HepG2 (cell line): ENCODE data around the gene MDP1. TPM values are rescaled to one million over a fixed set of nuclear protein-coding genes. Genes with fewer than 3 reads are reported as not detected.

Source experiments
- DPF2 ChIP-seq: sonication (generic); formaldehyde crosslinking; IDR thresholded peaks from 2 replicates; pipeline ENCODE4 v1.4.0; 2020; ENCODE audit warnings: mild to moderate bottlenecking, low read depth, missing genetic modification reagents, borderline replicate concordance
- FOXO1 ChIP-seq: sonication (generic); formaldehyde crosslinking; IDR thresholded peaks from 2 replicates; pipeline ENCODE4 v1.4.0; 2020; ENCODE audit warnings: missing genetic modification reagents
- MXI1 ChIP-seq: IDR thresholded peaks from 3 replicates; pipeline ENCODE4 v1.6.1; 2012; ENCODE audit warnings: low read depth, low read length, inconsistent platforms, borderline replicate concordance
- NFYC ChIP-seq: IDR thresholded peaks from 2 replicates; pipeline ENCODE4 v1.6.1; 2016; ENCODE audit warnings: missing genetic modification reagents, missing compliant biosample characterization
- NPAS2 ChIP-seq: sonication (generic); formaldehyde crosslinking; IDR thresholded peaks from 2 replicates; pipeline ENCODE4 v1.8.0; 2022; ENCODE audit warnings: mild to moderate bottlenecking, missing genetic modification reagents, borderline replicate concordance
- POLR2G ChIP-seq: fragments of 200-400 bp; formaldehyde crosslinking; IDR thresholded peaks from 2 replicates; pipeline ENCODE4 v1.6.1; 2018; ENCODE audit warnings: mild to moderate bottlenecking, low read depth, low read length, moderate library complexity
- RXRB ChIP-seq: IDR thresholded peaks from 2 replicates; pipeline ENCODE4 v1.6.1; 2016; ENCODE audit warnings: borderline replicate concordance, missing genetic modification reagents, missing compliant biosample characterization
- TAF1 ChIP-seq: sonication (generic); formaldehyde crosslinking; IDR thresholded peaks from 2 replicates; pipeline ENCODE4 v1.4.0; 2020; ENCODE audit warnings: missing genetic modification reagents
- TEAD2 ChIP-seq: sonication (generic); formaldehyde crosslinking; IDR thresholded peaks from 2 replicates; pipeline ENCODE4 v1.9.0; 2021; ENCODE audit warnings: missing genetic modification reagents
- TOE1 ChIP-seq: sonication (generic); formaldehyde crosslinking; IDR thresholded peaks from 2 replicates; pipeline ENCODE4 v1.4.0; 2020; ENCODE audit warnings: mild to moderate bottlenecking, missing genetic modification reagents
- YEATS2 ChIP-seq: sonication (generic); formaldehyde crosslinking; IDR thresholded peaks from 2 replicates; pipeline ENCODE4 v1.4.0; 2020; ENCODE audit warnings: missing genetic modification reagents, borderline replicate concordance
- ZBTB7A ChIP-seq: sonication (generic); formaldehyde crosslinking; IDR thresholded peaks from 2 replicates; pipeline ENCODE4 v1.8.0; 2022; ENCODE audit warnings: mild to moderate bottlenecking, missing genetic modification reagents
- ZFX ChIP-seq: sonication (generic); formaldehyde crosslinking; IDR thresholded peaks from 2 replicates; pipeline ENCODE4 v1.4.0; 2020; ENCODE audit warnings: mild to moderate bottlenecking, low read depth, missing genetic modification reagents, moderate library complexity
- ZKSCAN5 ChIP-seq: sonication (generic); formaldehyde crosslinking; IDR thresholded peaks from 2 replicates; pipeline ENCODE4 v1.5.1; 2020; ENCODE audit warnings: mild to moderate bottlenecking, missing genetic modification reagents
- ZNF101 ChIP-seq: sonication (generic); formaldehyde crosslinking; IDR thresholded peaks from 2 replicates; pipeline ENCODE4 v1.4.0; 2020; ENCODE audit warnings: mild to moderate bottlenecking, low read depth, missing genetic modification reagents, borderline replicate concordance
- ZNF234 ChIP-seq: sonication (generic); formaldehyde crosslinking; conservative IDR thresholded peaks from 2 replicates; pipeline ENCODE4 v1.5.1; 2020; ENCODE audit warnings: mild to moderate bottlenecking, missing genetic modification reagents
- ZNF605 ChIP-seq: sonication (generic); formaldehyde crosslinking; IDR thresholded peaks from 2 replicates; pipeline ENCODE4 v1.8.0; 2022; ENCODE audit warnings: mild to moderate bottlenecking, missing genetic modification reagents
- ZNF7 ChIP-seq: IDR thresholded peaks from 2 replicates; pipeline ENCODE4 v1.6.1; 2016; ENCODE audit warnings: missing biosample characterization, missing genetic modification reagents
- polyA plus RNA-seq, 8 experiments: library from polyadenylated mRNA; depleted of rRNA in 3 of 8; stranded (reverse) in 7 of 8; unstranded in 1 of 8; fragments of >200 nt; fragmentation: Illumina TruSeq in 4 of 8; extraction: Trizol in 4 of 8; gene quantifications; 2 replicates each; pipeline versions ENCODE4 v1.2.1 to v1.2.3, GENCODE V29; 2011 to 2016; ENCODE audit warnings: low read depth in 4 of 8, missing spikeins in 1 of 8, mixed read lengths in 1 of 8; ENCODE audit not compliant: insufficient read depth in 1 of 8
- total RNA-seq, 5 experiments: library from RNA; depleted of rRNA; stranded (reverse); fragments of >200 nt; fragmentation: Illumina TruSeq; extraction: Trizol; gene quantifications; 2 replicates each; pipeline ENCODE4 v1.2.3, GENCODE V29; 2016; ENCODE audit warnings: low read depth in 1 of 5
- TF ChIP-seq, protein P1 (sequence below): sonication (generic); formaldehyde crosslinking; conservative IDR thresholded peaks from 2 replicates; pipeline ENCODE4 v1.4.0; 2020; ENCODE audit warnings: mild to moderate bottlenecking, missing genetic modification reagents, moderate library complexity
- TF ChIP-seq, protein P2 (sequence below): sonication (generic); formaldehyde crosslinking; IDR thresholded peaks from 2 replicates; pipeline ENCODE4 v1.4.0; 2020; ENCODE audit warnings: low read depth, missing genetic modification reagents

MDP1 gene
- total and polyA plus RNA-seq, 2 of the 13 experiments (the other 11 are each of a cell fraction or from before 2014, with no cell fraction given), result 44.1 to 48.7 TPM

DNA sequence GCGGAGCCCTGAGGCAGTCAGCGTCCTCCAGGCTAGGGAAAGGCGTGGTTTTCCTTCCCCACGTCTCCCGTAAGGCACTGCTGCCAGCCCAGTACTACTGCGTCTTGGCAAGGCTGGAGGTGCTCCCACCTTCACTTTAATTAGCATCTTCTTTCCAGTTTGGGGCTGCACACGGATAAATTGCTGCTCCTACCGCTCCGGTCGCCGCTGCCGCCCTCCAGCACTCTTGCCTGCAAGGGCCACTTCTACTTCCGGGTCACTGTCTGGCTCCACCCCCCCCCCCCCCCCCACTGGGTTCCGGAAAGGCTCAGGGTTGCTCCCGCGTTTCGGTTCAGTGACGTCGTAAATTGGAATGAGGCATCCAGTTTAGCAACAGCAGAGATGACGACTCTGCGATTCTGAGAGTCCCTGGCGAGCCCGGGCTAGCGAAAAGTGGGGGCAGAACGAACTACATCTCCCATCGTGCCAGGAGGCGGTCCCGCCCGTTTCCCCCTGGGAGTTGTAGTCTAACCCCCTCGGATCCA is 16.3 kb upstream of the MDP1 start, which contains the start of gene NEDD8 (continued):
- peak; percentile 83 for TF ChIP-seq TAF1 (CRISPR knock-in tag)
- TF ChIP-seq MXI1, result peak; percentile 74; the same call in 1 of the 3 replicates
- TF ChIP-seq, protein P1, sequence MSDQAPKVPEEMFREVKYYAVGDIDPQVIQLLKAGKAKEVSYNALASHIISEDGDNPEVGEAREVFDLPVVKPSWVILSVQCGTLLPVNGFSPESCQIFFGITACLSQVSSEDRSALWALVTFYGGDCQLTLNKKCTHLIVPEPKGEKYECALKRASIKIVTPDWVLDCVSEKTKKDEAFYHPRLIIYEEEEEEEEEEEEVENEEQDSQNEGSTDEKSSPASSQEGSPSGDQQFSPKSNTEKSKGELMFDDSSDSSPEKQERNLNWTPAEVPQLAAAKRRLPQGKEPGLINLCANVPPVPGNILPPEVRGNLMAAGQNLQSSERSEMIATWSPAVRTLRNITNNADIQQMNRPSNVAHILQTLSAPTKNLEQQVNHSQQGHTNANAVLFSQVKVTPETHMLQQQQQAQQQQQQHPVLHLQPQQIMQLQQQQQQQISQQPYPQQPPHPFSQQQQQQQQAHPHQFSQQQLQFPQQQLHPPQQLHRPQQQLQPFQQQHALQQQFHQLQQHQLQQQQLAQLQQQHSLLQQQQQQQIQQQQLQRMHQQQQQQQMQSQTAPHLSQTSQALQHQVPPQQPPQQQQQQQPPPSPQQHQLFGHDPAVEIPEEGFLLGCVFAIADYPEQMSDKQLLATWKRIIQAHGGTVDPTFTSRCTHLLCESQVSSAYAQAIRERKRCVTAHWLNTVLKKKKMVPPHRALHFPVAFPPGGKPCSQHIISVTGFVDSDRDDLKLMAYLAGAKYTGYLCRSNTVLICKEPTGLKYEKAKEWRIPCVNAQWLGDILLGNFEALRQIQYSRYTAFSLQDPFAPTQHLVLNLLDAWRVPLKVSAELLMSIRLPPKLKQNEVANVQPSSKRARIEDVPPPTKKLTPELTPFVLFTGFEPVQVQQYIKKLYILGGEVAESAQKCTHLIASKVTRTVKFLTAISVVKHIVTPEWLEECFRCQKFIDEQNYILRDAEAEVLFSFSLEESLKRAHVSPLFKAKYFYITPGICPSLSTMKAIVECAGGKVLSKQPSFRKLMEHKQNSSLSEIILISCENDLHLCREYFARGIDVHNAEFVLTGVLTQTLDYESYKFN (CRISPR knock-in tag), result no peak
- TF ChIP-seq ZNF605 (CRISPR knock-in tag), result peak; percentile 100
- peak; percentile 78; the same call in 1 of the 2 replicates for TF ChIP-seq YEATS2 (CRISPR knock-in tag)
- no peak; the same call in 1 of the 2 replicates for TF ChIP-seq RXRB (CRISPR knock-in tag)
- TF ChIP-seq ZNF234 (CRISPR knock-in tag), result peak; percentile 45; the same call in 1 of the 2 replicates
- TF ChIP-seq ZBTB7A (CRISPR knock-in tag), result peak; percentile 93
- TF ChIP-seq DPF2 (CRISPR knock-in tag), result no peak
- peak; percentile 13; the same call in 1 of the 2 replicates for TF ChIP-seq ZKSCAN5
- peak; percentile 5; the same call in 1 of the 2 replicates for TF ChIP-seq FOXO1 (CRISPR knock-in tag)
- TF ChIP-seq, protein P2, sequence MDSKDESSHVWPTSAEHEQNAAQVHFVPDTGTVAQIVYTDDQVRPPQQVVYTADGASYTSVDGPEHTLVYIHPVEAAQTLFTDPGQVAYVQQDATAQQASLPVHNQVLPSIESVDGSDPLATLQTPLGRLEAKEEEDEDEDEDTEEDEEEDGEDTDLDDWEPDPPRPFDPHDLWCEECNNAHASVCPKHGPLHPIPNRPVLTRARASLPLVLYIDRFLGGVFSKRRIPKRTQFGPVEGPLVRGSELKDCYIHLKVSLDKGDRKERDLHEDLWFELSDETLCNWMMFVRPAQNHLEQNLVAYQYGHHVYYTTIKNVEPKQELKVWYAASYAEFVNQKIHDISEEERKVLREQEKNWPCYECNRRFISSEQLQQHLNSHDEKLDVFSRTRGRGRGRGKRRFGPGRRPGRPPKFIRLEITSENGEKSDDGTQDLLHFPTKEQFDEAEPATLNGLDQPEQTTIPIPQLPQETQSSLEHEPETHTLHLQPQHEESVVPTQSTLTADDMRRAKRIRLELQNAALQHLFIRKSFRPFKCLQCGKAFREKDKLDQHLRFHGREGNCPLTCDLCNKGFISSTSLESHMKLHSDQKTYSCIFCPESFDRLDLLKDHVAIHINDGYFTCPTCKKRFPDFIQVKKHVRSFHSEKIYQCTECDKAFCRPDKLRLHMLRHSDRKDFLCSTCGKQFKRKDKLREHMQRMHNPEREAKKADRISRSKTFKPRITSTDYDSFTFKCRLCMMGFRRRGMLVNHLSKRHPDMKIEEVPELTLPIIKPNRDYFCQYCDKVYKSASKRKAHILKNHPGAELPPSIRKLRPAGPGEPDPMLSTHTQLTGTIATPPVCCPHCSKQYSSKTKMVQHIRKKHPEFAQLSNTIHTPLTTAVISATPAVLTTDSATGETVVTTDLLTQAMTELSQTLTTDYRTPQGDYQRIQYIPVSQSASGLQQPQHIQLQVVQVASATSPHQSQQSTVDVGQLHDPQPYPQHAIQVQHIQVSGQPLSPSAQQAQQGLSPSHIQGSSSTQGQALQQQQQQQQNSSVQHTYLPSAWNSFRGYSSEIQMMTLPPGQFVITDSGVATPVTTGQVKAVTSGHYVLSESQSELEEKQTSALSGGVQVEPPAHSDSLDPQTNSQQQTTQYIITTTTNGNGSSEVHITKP (CRISPR knock-in tag), result peak; percentile 76; the same call in 1 of the 2 replicates
- TF ChIP-seq NPAS2 (CRISPR knock-in tag), result no peak
- peak; percentile 92 for TF ChIP-seq POLR2G
- TF ChIP-seq ZNF101 (CRISPR knock-in tag), result peak; percentile 41
- TF ChIP-seq ZNF7, result peak; percentile 35; the same call in 1 of the 2 replicates
- TF ChIP-seq ZFX (CRISPR knock-in tag), result peak; percentile 91
- TF ChIP-seq TEAD2, result no peak
- no peak for TF ChIP-seq NFYC (CRISPR knock-in tag)
- peak; percentile 72 for TF ChIP-seq TOE1 (CRISPR knock-in tag)
